K562 (cell line): Measurements from ENCODE around the gene RPTN. TPM values are rescaled to one million over a fixed set of nuclear protein-coding genes. Genes with fewer than 3 reads are reported as not detected.

Source experiments
- ATAC-seq: fragments of 200-7000 bp; cut with Tn5 transposase; 3 replicates; pipeline ENCODE4 v1.9.1; 2020; ENCODE audit warnings: moderate library complexity
- BruUV-seq: library from RNA; stranded (reverse); fragments of 400-500 nt; replicated peaks from 2 replicates; lab custom pipeline; 2021; lab: Mats Ljungman, UMichigan
- CTCF ChIA-PET: fragments of 300-600 bp; formaldehyde crosslinking; extraction: SDS; loops from one replicate; lab custom pipeline; 2021; ENCODE audit warnings: low intra/inter-chr PET ratio; lab: Yijun Ruan, JAX
- POLR2A ChIA-PET: fragments of 300-600, 350-650 bp; sonication (Branson Sonifier 250); formaldehyde crosslinking; extraction: SDS; loops from one replicate; lab custom pipeline; 2021; ENCODE audit warnings: antibody characterized with exemption, inconsistent platforms; lab: Yijun Ruan, JAX
- DNase-seq, 4 experiments: peaks; one replicate each; pipeline versions ENCODE4 v3.0.0 to v3.0.0-alpha.2; 2011 to 2018; ENCODE audit warnings: low spot score in 3 of 4, mixed read lengths in 3 of 4; ENCODE audit errors: extremely low read depth in 1 of 4
- FAIRE-seq: peaks from 2 replicates; lab custom pipeline; 2011; peaks lifted over from hg19 to GRCh38; lab: Jason Lieb, UNC
- H2AFZ ChIP-seq: 2 replicates; pipeline ENCODE4 v1.6.0; 2011; ENCODE audit warnings: low read depth, low read length, control low read depth, inconsistent platforms
- H3K27ac ChIP-seq: fragments of 200-600 bp; 3 replicates; pipeline ENCODE4 v1.8.0; 2011; ENCODE audit warnings: low read depth, mild to moderate bottlenecking, control low read depth, inconsistent platforms, low read length, moderate library complexity, mixed read lengths; ENCODE audit errors: extremely low read depth
- H3K27me3 ChIP-seq, 2 experiments: fragments of 300-600 bp in 1 of 2; 2 replicates in 1 of 2; 3 replicates in 1 of 2; pipeline versions ENCODE4 v1.6.0 to v1.8.0; 2011; ENCODE audit warnings: inconsistent platforms in 2 of 2, low read length in 2 of 2, mild to moderate bottlenecking in 1 of 2, mixed read lengths in 1 of 2, moderate library complexity in 1 of 2; ENCODE audit not compliant: control insufficient read depth in 2 of 2, insufficient read depth in 2 of 2
- H3K36me3 ChIP-seq: fragments of 300-600 bp; 3 replicates; pipeline ENCODE4 v1.8.0; 2011; ENCODE audit warnings: mild to moderate bottlenecking, low read length, inconsistent platforms; ENCODE audit not compliant: control insufficient read depth, insufficient read depth
- H3K4me1 ChIP-seq, 2 experiments: fragments of 200-600 bp in 1 of 2; replicated peaks in 1 of 2; 2 replicates in 1 of 2; 3 replicates in 1 of 2; pipeline versions ENCODE4 v1.5.1 to v1.8.0; 2011; ENCODE audit warnings: inconsistent platforms in 2 of 2, low read length in 2 of 2, mild to moderate bottlenecking in 1 of 2, mixed read lengths in 1 of 2, moderate library complexity in 1 of 2; ENCODE audit not compliant: control insufficient read depth in 2 of 2, insufficient read depth in 2 of 2
- H3K4me2 ChIP-seq: 2 replicates; pipeline ENCODE4 v1.6.1; 2011; ENCODE audit warnings: low read length, control low read depth, inconsistent platforms, mixed read lengths; ENCODE audit not compliant: insufficient read depth
- H3K4me3 ChIP-seq: fragments of 200-600 bp; sonication (generic), shearing (Covaris generic); 2 replicates; pipeline ENCODE4 v1.5.1; 2016; ENCODE audit warnings: control low read depth, inconsistent platforms
- H3K79me2 ChIP-seq: fragments of 200-600 bp; 3 replicates; pipeline ENCODE4 v1.8.0; 2011; ENCODE audit warnings: low read length, inconsistent platforms; ENCODE audit not compliant: control insufficient read depth, insufficient read depth
- H3K9ac ChIP-seq, 2 experiments: 2 replicates each; pipeline versions ENCODE4 v1.6.0 to v1.6.1; 2011; ENCODE audit warnings: low read depth in 2 of 2, low read length in 2 of 2, control low read depth in 1 of 2, inconsistent platforms in 1 of 2, mild to moderate bottlenecking in 1 of 2, mixed read lengths in 1 of 2; ENCODE audit not compliant: insufficient read depth in 1 of 2
- H3K9me1 ChIP-seq: one replicate; pipeline ENCODE4 v1.6.0; 2011; ENCODE audit warnings: inconsistent platforms, mild to moderate bottlenecking, low read length, moderate library complexity; ENCODE audit not compliant: control insufficient read depth, insufficient read depth
- H3K9me3 ChIP-seq: replicated peaks from 2 replicates; pipeline ENCODE4 v1.5.1; 2011; ENCODE audit warnings: low read depth, low read length, inconsistent platforms; ENCODE audit not compliant: control insufficient read depth, insufficient read depth
- H4K20me1 ChIP-seq: replicated peaks from 2 replicates; pipeline ENCODE4 v1.6.1; 2011; ENCODE audit warnings: low read length, inconsistent platforms, mixed read lengths; ENCODE audit not compliant: control insufficient read depth, insufficient read depth
- KHSRP ChIP-seq: fragments of 450-650 bp; IDR thresholded peaks from 2 replicates; pipeline ENCODE4 v1.6.1; 2017
- MYBL2 ChIP-seq, 2 experiments: fragments of 450-650 bp in 1 of 2; sonication (generic) in 1 of 2; formaldehyde crosslinking in 1 of 2; IDR thresholded peaks; 2 replicates each; pipeline versions ENCODE4 v1.6.1 to v1.8.1; 2017 to 2022; ENCODE audit warnings: borderline replicate concordance in 1 of 2, inconsistent platforms in 1 of 2, low read depth in 1 of 2, mild to moderate bottlenecking in 1 of 2, missing genetic modification reagents in 1 of 2, moderate library complexity in 1 of 2
- PHF21A ChIP-seq: fragments of 450-650 bp; IDR thresholded peaks from 2 replicates; pipeline ENCODE4 v1.6.1; 2017; ENCODE audit warnings: low read depth, borderline replicate concordance
- USF2 ChIP-seq: sonication (generic); formaldehyde crosslinking; IDR thresholded peaks from 2 replicates; pipeline ENCODE4 v1.5.0; 2020; ENCODE audit warnings: missing genetic modification reagents
- WGBS: fragments of 100-300 bp; shearing (Covaris generic); methylation state at CpG from one replicate; pipeline ENCODE4 v1.1.6; 2016; ENCODE audit warnings: low coverage, mixed read lengths; ENCODE audit not compliant: insufficient coverage; ENCODE audit errors: missing lambda C conversion rate; 5-methylcytosine and 5-hydroxymethylcytosine counted together
- in situ Hi-C: fragments of 300-500 bp; cut with MboI; formaldehyde crosslinking; loops from 4 replicates; pipeline ENCODE4 v1.15.0; 2018; ENCODE audit warnings: inconsistent platforms, mixed read lengths
- intact Hi-C: fragments of 100-400 bp; cut with micrococcal nuclease; formaldehyde crosslinking; loops from 2 replicates; pipeline ENCODE4 v1.14.2; 2022
- polyA plus RNA-seq, 8 experiments: library from polyadenylated mRNA; depleted of rRNA in 4 of 8; stranded (reverse) in 5 of 8; unstranded in 3 of 8; fragments of >200 nt; fragmentation: Nextera tagmentation in 2 of 8; fragmentation: Illumina TruSeq in 1 of 8; extraction: Ambion mirVana in 2 of 8; extraction: Trizol in 1 of 8; gene quantifications; 2 replicates each; pipeline versions ENCODE4 v1.2.1 to v1.2.3, GENCODE V29; 2011 to 2014; ENCODE audit warnings: inconsistent platforms in 1 of 8, missing spikeins in 1 of 8
- total RNA-seq, 7 experiments: library from RNA; depleted of rRNA in 6 of 7; stranded (reverse); fragments of >200 nt in 6 of 7; fragmentation: Illumina TruSeq in 2 of 7; extraction: Trizol in 2 of 7; gene quantifications; 2 replicates each; pipeline versions ENCODE4 v1.2.1 to v1.2.3, GENCODE V29; 2011 to 2021; ENCODE audit warnings: low replicate concordance in 1 of 7
- TF ChIP-seq, protein P1 (sequence below): fragments of 250-450 bp; sonication (Bioruptor Pico); IDR thresholded peaks from 2 replicates; pipeline ENCODE4 v1.8.0; 2021; ENCODE audit warnings: borderline replicate concordance, mild to moderate bottlenecking, moderate library complexity; ENCODE audit not compliant: poor library complexity, severe bottlenecking

Gene RPTN
- total and polyA plus RNA-seq, 9 of the 15 experiments (the other 6 are each of a cell fraction or from before 2014, with no cell fraction given) = not detected

GRCh38 chr1:152111515-152111968 is 47.5 kb downstream of the RPTN start:
- H3K9ac ChIP-seq = no peak overlapping the region
- intact Hi-C loops = no loop called here

More at GRCh38 chr1:152111515-152111968, 47.5 kb downstream of the RPTN start:
- Histone ChIP-seq H3K9me3 (no peaks in the 10 kb centered on the region), H3K4me3 (no peak overlapping the region)
- no peak for ATAC-seq
- no TSS peak for BruUV-seq
- TF ChIP-seq MYBL2 (IDR thresholded peaks at IDR 0.05; ENCODE audit: low read depth) (no peak), MYBL2 (CRISPR knock-in tag; IDR thresholded peaks at IDR 0.05; ENCODE audit: borderline replicate concordance) (no peak), USF2 (no peak), PHF21A (no peak), KHSRP (no peak)
- TF ChIP-seq, protein P1, sequence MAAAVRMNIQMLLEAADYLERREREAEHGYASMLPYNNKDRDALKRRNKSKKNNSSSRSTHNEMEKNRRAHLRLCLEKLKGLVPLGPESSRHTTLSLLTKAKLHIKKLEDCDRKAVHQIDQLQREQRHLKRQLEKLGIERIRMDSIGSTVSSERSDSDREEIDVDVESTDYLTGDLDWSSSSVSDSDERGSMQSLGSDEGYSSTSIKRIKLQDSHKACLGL = no peak
- TF ChIP-seq, all 486 proteins: peak for 0
- H3K79me2 ChIP-seq = no peaks in the 10 kb centered on the region
- no peaks in the 10 kb centered on the region for H4K20me1 ChIP-seq
- no peak overlapping the region for H3K4me2 ChIP-seq
- WGBS = 36% methylated on average over 18 of the region's 44 CpGs
- DNase-seq = no peak
- FAIRE-seq = no peak
- H3K27ac ChIP-seq = no peak overlapping the region
- in situ Hi-C loops = no loop called here
- H3K9me1 ChIP-seq = no peaks in the 10 kb centered on the region
- no peak overlapping the region for H2AFZ ChIP-seq
- no peaks in the 10 kb centered on the region for H3K36me3 ChIP-seq
- POLR2A ChIA-PET = no interaction called here
- peaks cover 0 to 14% of the 10 kb centered on the region in 2 experiments; a peak in 1 of 5 replicates for H3K4me1 ChIP-seq
- peaks cover 11 to 57% of the 10 kb centered on the region in 2 experiments; a peak in 3 of 5 replicates for H3K27me3 ChIP-seq
- CTCF ChIA-PET = no interaction called here
